Pulmonary artery endothelial cell (primary cell): ENCODE measurements around the gene KRTAP13-4. TPM values are rescaled to one million over a fixed set of nuclear protein-coding genes. Genes with fewer than 3 reads are reported as not detected.

Source experiments
- total RNA-seq: library from RNA; depleted of rRNA; stranded (reverse); fragments of >200 nt; gene quantifications from 2 replicates; pipeline ENCODE4 v1.2.3, GENCODE V29; 2014

The KRTAP13-4 gene
- total RNA-seq, 1 donor from 2014 or later: not detected

Other genes with a start within 250 kb of the KRTAP13-4 start
- not detected in 2 replicates for gene CLDN8, start 214.1 kb upstream of the KRTAP13-4 start, total RNA-seq
- not detected in 2 replicates for gene KRTAP24-1, start 147.3 kb upstream of the KRTAP13-4 start, total RNA-seq
- not detected in 2 replicates for gene KRTAP25-1, start 140.7 kb upstream of the KRTAP13-4 start, total RNA-seq
- not detected in 2 replicates for gene KRTAP26-1, start 109.9 kb upstream of the KRTAP13-4 start, total RNA-seq
- gene KRTAP27-1, start 92.5 kb upstream of the KRTAP13-4 start, total RNA-seq: not detected in 2 replicates
- not detected in 2 replicates for gene KRTAP23-1, start 81.6 kb upstream of the KRTAP13-4 start, total RNA-seq
- not detected in 2 replicates for gene KRTAP13-2, start 57.9 kb upstream of the KRTAP13-4 start, total RNA-seq
- gene KRTAP13-1, start 34.2 kb upstream of the KRTAP13-4 start, total RNA-seq: not detected in 2 replicates
- not detected in 2 replicates for gene KRTAP13-3, start 4.3 kb upstream of the KRTAP13-4 start, total RNA-seq
- not detected in 2 replicates for gene KRTAP15-1, start 10.1 kb downstream of the KRTAP13-4 start, total RNA-seq
- gene KRTAP19-1, start 50.1 kb downstream of the KRTAP13-4 start, total RNA-seq: not detected in 2 replicates
- not detected in 2 replicates for gene KRTAP19-2, start 57.2 kb downstream of the KRTAP13-4 start, total RNA-seq
- gene KRTAP19-3, start 61.8 kb downstream of the KRTAP13-4 start, total RNA-seq: not detected in 2 replicates
- gene KRTAP19-4, start 66.9 kb downstream of the KRTAP13-4 start, total RNA-seq: not detected in 2 replicates
- gene KRTAP19-5, start 71.9 kb downstream of the KRTAP13-4 start, total RNA-seq: not detected in 2 replicates
- not detected in 2 replicates for gene KRTAP19-6, start 111.6 kb downstream of the KRTAP13-4 start, total RNA-seq
- not detected in 2 replicates for gene KRTAP19-7, start 131.1 kb downstream of the KRTAP13-4 start, total RNA-seq
- not detected in 2 replicates for gene KRTAP22-2, start 160.2 kb downstream of the KRTAP13-4 start, total RNA-seq
- gene KRTAP6-3, start 162.2 kb downstream of the KRTAP13-4 start, total RNA-seq: not detected in 2 replicates
- not detected in 2 replicates for gene KRTAP6-2, start 168.7 kb downstream of the KRTAP13-4 start, total RNA-seq
- gene KRTAP22-1, start 170.9 kb downstream of the KRTAP13-4 start, total RNA-seq: not detected in 2 replicates
- not detected in 2 replicates for gene KRTAP6-1, start 183.7 kb downstream of the KRTAP13-4 start, total RNA-seq
- gene KRTAP20-1, start 186.2 kb downstream of the KRTAP13-4 start, total RNA-seq: not detected in 2 replicates
- gene KRTAP20-4, start 190.4 kb downstream of the KRTAP13-4 start, total RNA-seq: not detected in 2 replicates
- not detected in 2 replicates for gene KRTAP20-2, start 205.0 kb downstream of the KRTAP13-4 start, total RNA-seq
- not detected in 2 replicates for gene KRTAP20-3, start 212.6 kb downstream of the KRTAP13-4 start, total RNA-seq